GM12878 (cell line): ENCODE measurements around the gene MSS51. TPM values are rescaled to one million over a fixed set of nuclear protein-coding genes. Genes with fewer than 3 reads are reported as not detected.

Experiments used
- ATAC-seq: fragments of 200-7000 bp; cut with Tn5 transposase; 3 replicates; pipeline ENCODE4 v1.9.1; 2020; ENCODE audit warnings: mild to moderate bottlenecking, moderate library complexity
- Bru-seq: library from RNA; stranded (reverse); fragments of 400-500 nt; gene quantifications from one replicate; lab custom pipeline; 2021; lab: Mats Ljungman, UMichigan
- BruChase-seq, 2 experiments: library from RNA; stranded (reverse); fragments of 400-500 nt; gene quantifications; one replicate each; lab custom pipeline; 2021; lab: Mats Ljungman, UMichigan
- BruUV-seq: library from RNA; stranded (reverse); fragments of 400-500 nt; replicated peaks from 2 replicates; lab custom pipeline; 2021; lab: Mats Ljungman, UMichigan
- CTCF ChIA-PET: fragments of 300-600 bp; sonication (Branson Sonifier 250); formaldehyde crosslinking; extraction: SDS; loops from one replicate; lab custom pipeline; 2021; ENCODE audit warnings: inconsistent platforms; lab: Yijun Ruan, JAX
- POLR2A ChIA-PET: fragments of 350-600 bp; formaldehyde crosslinking; extraction: SDS; loops from one replicate; lab custom pipeline; 2021; ENCODE audit warnings: inconsistent platforms; lab: Charles Lee
- RAD21 ChIA-PET: fragments of 300-600 bp; sonication (Branson Sonifier 250); formaldehyde crosslinking; loops from one replicate; lab custom pipeline; 2023; ENCODE audit warnings: antibody characterized with exemption; ENCODE audit not compliant: unreplicated experiment; lab: Charles Lee
- SMC1A ChIA-PET: fragments of 300-600 bp; sonication (Branson Sonifier 250); formaldehyde crosslinking; loops from one replicate; lab custom pipeline; 2023; ENCODE audit not compliant: unreplicated experiment, uncharacterized antibody; lab: Charles Lee
- DNase-seq: peaks from one replicate; pipeline ENCODE4 v3.0.0-alpha.2; 2011; ENCODE audit warnings: low read depth, low spot score
- FAIRE-seq: peaks from 3 replicates; lab custom pipeline; 2011; peaks lifted over from hg19 to GRCh38; lab: Jason Lieb, UNC
- H2AFZ ChIP-seq: 2 replicates; pipeline ENCODE4 v1.6.0; 2011; ENCODE audit warnings: low read depth, low read length, control low read depth; ENCODE audit not compliant: control insufficient read depth
- H3K27ac ChIP-seq: 2 replicates; pipeline ENCODE4 v1.5.1; 2011; ENCODE audit warnings: control low read depth; ENCODE audit not compliant: control insufficient read depth, insufficient read depth
- H3K27me3 ChIP-seq, 2 experiments: replicated peaks in 1 of 2; 2 replicates each; pipeline versions ENCODE4 v1.6.0 to v1.6.1; 2011; ENCODE audit warnings: low read length in 1 of 2; ENCODE audit not compliant: control insufficient read depth in 2 of 2, insufficient read depth in 2 of 2
- H3K36me3 ChIP-seq, 2 experiments: 2 replicates each; pipeline ENCODE4 v1.5.1; 2011; ENCODE audit warnings: low read length in 1 of 2; ENCODE audit not compliant: control insufficient read depth in 2 of 2, insufficient read depth in 2 of 2
- H3K4me1 ChIP-seq: 2 replicates; pipeline ENCODE4 v1.6.1; 2011; ENCODE audit warnings: mild to moderate bottlenecking, low read length, moderate library complexity, mixed read lengths; ENCODE audit not compliant: control insufficient read depth, insufficient read depth
- H3K4me2 ChIP-seq: 2 replicates; pipeline ENCODE4 v1.6.0; 2011; ENCODE audit warnings: control low read depth; ENCODE audit not compliant: control insufficient read depth, insufficient read depth
- H3K4me3 ChIP-seq: fragments of 200-600 bp; sonication (generic); 2 replicates; pipeline ENCODE4 v1.5.1; 2016
- H3K79me2 ChIP-seq: 2 replicates; pipeline ENCODE4 v1.6.0; 2011; ENCODE audit warnings: low read length; ENCODE audit not compliant: control insufficient read depth, insufficient read depth
- H3K9ac ChIP-seq: 2 replicates; pipeline ENCODE4 v1.8.0; 2011; ENCODE audit warnings: low read length, control low read depth, mixed read lengths; ENCODE audit not compliant: control insufficient read depth, insufficient read depth
- H3K9me3 ChIP-seq: replicated peaks from 3 replicates; pipeline ENCODE4 v1.5.1; 2011; ENCODE audit warnings: mild to moderate bottlenecking, low read length; ENCODE audit not compliant: control insufficient read depth, insufficient read depth
- H4K20me1 ChIP-seq: 2 replicates; pipeline ENCODE4 v1.6.0; 2011; ENCODE audit not compliant: control insufficient read depth, insufficient read depth
- FOXK2 ChIP-seq: fragments of 450-650 bp; IDR thresholded peaks from 2 replicates; pipeline ENCODE4 v1.6.1; 2017; ENCODE audit warnings: mild to moderate bottlenecking, moderate library complexity
- SREBF1 ChIP-seq: IDR thresholded peaks from 2 replicates; pipeline ENCODE4 v1.6.1; 2012; ENCODE audit warnings: mild to moderate bottlenecking, low read length
- SRF ChIP-seq, 2 experiments: IDR thresholded peaks; 2 replicates each; pipeline ENCODE4 v1.6.1; 2011; ENCODE audit warnings: low read depth in 2 of 2, low read length in 2 of 2, mild to moderate bottlenecking in 1 of 2, moderate library complexity in 1 of 2
- in situ Hi-C: fragments of 300-500 bp; cut with MboI; formaldehyde crosslinking; loops from 9 replicates; pipeline ENCODE4 v1.14.3; 2018; ENCODE audit warnings: mixed read lengths
- intact Hi-C: fragments of 100-400 bp; cut with micrococcal nuclease; formaldehyde crosslinking; loops from one replicate; pipeline ENCODE4 v1.14.2; 2022; ENCODE audit not compliant: unreplicated experiment
- long read RNA-seq, 2 experiments: library from polyadenylated mRNA; unstranded; transcript quantifications; one replicate each; pipeline ENCODE4 v2.0.0, GENCODE V29; 2019 to 2020
- polyA minus RNA-seq, 3 experiments: library from RNA; depleted of rRNA, polyadenylated mRNA; stranded (reverse); fragments of >200 nt; gene quantifications; 2 replicates each; pipeline ENCODE4 v1.2.3, GENCODE V29; 2011
- polyA plus RNA-seq, 11 experiments: library from polyadenylated mRNA; depleted of rRNA in 4 of 11; unstranded in 6 of 11; stranded (reverse) in 5 of 11; fragments of >200 nt; fragmentation: Nextera tagmentation in 4 of 11; fragmentation: Illumina TruSeq in 1 of 11; extraction: Ambion mirVana in 4 of 11; extraction: Trizol in 1 of 11; gene quantifications; 1 replicate in 1 of 11; 2 replicates in 10 of 11; pipeline versions ENCODE4 v1.2.1 to v1.2.3, GENCODE V29; 2011 to 2016; ENCODE audit warnings: inconsistent platforms in 2 of 11, missing spikeins in 2 of 11, low read depth in 1 of 11
- total RNA-seq, 4 experiments: library from RNA; depleted of rRNA in 3 of 4; stranded (reverse); fragments of >200 nt in 3 of 4; fragmentation: Illumina TruSeq in 1 of 4; extraction: Trizol in 1 of 4; gene quantifications; 2 replicates each; pipeline versions ENCODE4 v1.2.1 to v1.2.3, GENCODE V29; 2013 to 2021
- TF ChIP-seq, protein P1 (sequence below): fragments of 150-350 bp; IDR thresholded peaks from 2 replicates; pipeline ENCODE4 v1.6.1; 2014; ENCODE audit warnings: mild to moderate bottlenecking, low read depth, low read length

Gene MSS51
- 13.5 and 14.6 TPM in 2 replicates for total RNA-seq (2013; cell fraction: nucleolus; rRNA removed)
- total RNA-seq (2014; rRNA removed) = 1.6 and 2.1 TPM in 2 replicates
- 1.8 and 2.0 TPM in 2 replicates for total RNA-seq (2014; rRNA removed; fragmentation: Illumina TruSeq; extraction: Trizol)
- 1.2 and 1.5 TPM in 2 replicates for total RNA-seq (2021)
- 1.1 TPM for polyA plus RNA-seq (2011; ENCODE audit: low read depth)
- 2.1 and 3.2 TPM in 2 replicates for polyA plus RNA-seq (2011; rRNA removed)
- 1.1 and 1.2 TPM in 2 replicates for polyA plus RNA-seq (2011; cell fraction: cytosol; rRNA removed)
- polyA plus RNA-seq (2011; cell fraction: nucleus; rRNA removed) = 6.6 and 7.3 TPM in 2 replicates
- 0.97 and 1.8 TPM in 2 replicates for polyA plus RNA-seq (2012)
- 1.5 TPM in 2 replicates for polyA plus RNA-seq (2014; fragmentation: Illumina TruSeq; extraction: Trizol)
- under 1 TPM; 0.39 to 0.84 TPM for polyA plus RNA-seq (2014; fragmentation: Nextera tagmentation; extraction: Ambion mirVana)
- 1.9 and 2.5 TPM in 2 replicates for polyA plus RNA-seq (2014; rRNA removed)
- polyA plus RNA-seq (2016; fragmentation: Nextera tagmentation; extraction: Ambion mirVana) = under 1 TPM; 0.06 to 0.59 TPM
- 2.0 and 3.8 TPM in 2 replicates for polyA minus RNA-seq (2011; rRNA and poly(A)+ RNA removed)
- polyA minus RNA-seq (2011; cell fraction: cytosol; rRNA and poly(A)+ RNA removed) = not detected in 2 replicates
- polyA minus RNA-seq (2011; cell fraction: nucleus; rRNA and poly(A)+ RNA removed) = 3.3 and 4.3 TPM in 2 replicates
- Bru-seq, nascent RNA = percentile 64 among the genes with signal in this experiment
- percentile 67 among the genes with signal in this experiment for BruChase-seq, experiment 1, labeled RNA remaining after a 6-hour chase
- BruChase-seq, experiment 2, labeled RNA remaining after a 2-hour chase = percentile 69 among the genes with signal in this experiment
- long read RNA-seq, experiment 1 = 0 reads
- long read RNA-seq, experiment 2 = 0 reads

DNA sequence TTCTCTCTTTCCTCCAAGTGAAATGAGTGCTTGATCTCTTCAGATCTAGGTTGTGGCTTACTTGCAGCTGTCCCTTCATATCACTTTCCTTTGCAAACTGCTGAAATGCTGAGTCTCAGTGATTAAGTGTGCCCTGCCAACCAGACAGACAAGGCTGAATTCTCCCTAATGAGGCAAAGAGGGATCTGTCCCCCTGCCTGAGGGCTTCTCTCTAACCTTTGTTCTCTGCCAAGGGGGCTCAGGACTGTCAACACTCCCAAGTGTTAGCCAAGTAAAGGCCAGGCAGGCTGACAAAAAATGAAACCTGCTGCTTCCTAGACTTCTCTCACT, at the start of gene MSS51:
Gene MSS51, minus strand, starts transcription at position 24 of the 330 bp plus-strand sequence. CDS start 5,277 bp downstream, outside the sequence.
- in situ Hi-C loops = no loop called here
- Histone ChIP-seq H3K36me3 (peaks cover 0 to 8% of the 10 kb centered on the region in 2 experiments; a peak in 1 of 4 replicates), H3K79me2 (no peaks in the 10 kb centered on the region), H2AFZ (no peak within 1 kb of the TSS), H4K20me1 (no peaks in the 10 kb centered on the region), H3K27ac (no peak within 1 kb of the TSS), H3K9ac (no peak within 1 kb of the TSS), H3K4me1 (no peaks in the 10 kb centered on the region), H3K4me2 (no peak within 1 kb of the TSS), H3K4me3 (no peak within 1 kb of the TSS), H3K9me3 (no peaks in the 10 kb centered on the region), H3K27me3 (no peaks in the 10 kb centered on the region)
- CTCF ChIA-PET = no interaction called here
- RAD21 ChIA-PET = no interaction called here
- POLR2A ChIA-PET = interaction anchor here (1.0 kb wide), 1 partner anchor 21 kb away, joined by 5 read pairs; no protein-coding TSS in a partner anchor
- no peak for TF ChIP-seq SREBF1
- no peak for TF ChIP-seq FOXK2
- no peak for TF ChIP-seq SRF (IDR thresholded peaks at IDR 0.05; ENCODE audit: low read depth in 2 of 2, low read length in 2 of 2)
- TF ChIP-seq, protein P1, sequence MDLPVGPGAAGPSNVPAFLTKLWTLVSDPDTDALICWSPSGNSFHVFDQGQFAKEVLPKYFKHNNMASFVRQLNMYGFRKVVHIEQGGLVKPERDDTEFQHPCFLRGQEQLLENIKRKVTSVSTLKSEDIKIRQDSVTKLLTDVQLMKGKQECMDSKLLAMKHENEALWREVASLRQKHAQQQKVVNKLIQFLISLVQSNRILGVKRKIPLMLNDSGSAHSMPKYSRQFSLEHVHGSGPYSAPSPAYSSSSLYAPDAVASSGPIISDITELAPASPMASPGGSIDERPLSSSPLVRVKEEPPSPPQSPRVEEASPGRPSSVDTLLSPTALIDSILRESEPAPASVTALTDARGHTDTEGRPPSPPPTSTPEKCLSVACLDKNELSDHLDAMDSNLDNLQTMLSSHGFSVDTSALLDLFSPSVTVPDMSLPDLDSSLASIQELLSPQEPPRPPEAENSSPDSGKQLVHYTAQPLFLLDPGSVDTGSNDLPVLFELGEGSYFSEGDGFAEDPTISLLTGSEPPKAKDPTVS = no peak
- ATAC-seq (no peak), DNase-seq (no peak), FAIRE-seq (no peak)
- BruUV-seq = no TSS peak
- intact Hi-C loops = no loop called here
- SMC1A ChIA-PET = interaction anchor here (0.7 kb wide), 1 partner anchor 370 kb away, joined by 3 read pairs; no protein-coding TSS in a partner anchor
